ENCODE results near the gene TMEM151B. TPM values are rescaled to one million over a fixed set of nuclear protein-coding genes. Genes with fewer than 3 reads are reported as not detected.

TMEM151B gene
- total and polyA plus RNA-seq, 10 of the 15 experiments (the other 5 are each of a cell fraction or from before 2014, with no cell fraction given): 0.01 to 0.19 (median 0.05) TPM; not detected in 6

DNA sequence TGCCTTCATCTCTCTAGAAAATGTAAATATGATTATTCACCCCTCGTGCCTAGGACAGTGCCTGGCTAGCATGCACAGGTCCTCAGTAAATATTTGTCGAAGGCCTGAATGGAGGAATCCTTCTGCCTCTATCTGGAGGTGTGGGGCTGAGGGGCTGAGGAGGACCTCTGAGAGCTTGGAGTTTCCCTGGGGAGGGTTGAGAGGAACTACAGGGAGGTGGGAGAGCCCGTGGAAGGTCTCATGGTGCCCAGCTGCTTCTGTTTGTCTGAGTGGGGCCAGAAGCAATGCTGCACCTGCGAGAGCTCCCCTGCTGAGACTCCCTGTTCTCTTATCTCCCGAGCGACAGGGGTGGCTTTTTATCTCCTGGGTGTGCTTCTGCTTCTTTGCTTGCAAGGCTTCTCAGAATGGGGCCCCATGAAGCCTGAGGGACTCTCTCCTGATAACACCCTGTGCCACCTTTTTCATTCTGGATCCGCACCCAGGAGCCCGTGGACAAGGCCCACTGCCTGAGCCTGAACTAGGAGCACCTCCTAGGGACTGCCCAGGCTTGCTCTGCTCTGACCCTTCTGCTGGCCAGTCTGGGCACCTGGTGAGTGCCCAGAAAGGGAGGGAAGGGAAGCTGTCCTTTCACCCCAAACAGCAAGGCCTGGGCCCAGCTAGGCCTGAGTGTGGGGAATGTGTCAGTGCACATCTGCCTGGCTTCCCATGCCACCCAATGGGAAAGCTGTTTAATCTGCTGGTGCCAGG, 44.5 kb upstream of the TMEM151B start (continued):
- TF ChIP-seq, protein P1, sequence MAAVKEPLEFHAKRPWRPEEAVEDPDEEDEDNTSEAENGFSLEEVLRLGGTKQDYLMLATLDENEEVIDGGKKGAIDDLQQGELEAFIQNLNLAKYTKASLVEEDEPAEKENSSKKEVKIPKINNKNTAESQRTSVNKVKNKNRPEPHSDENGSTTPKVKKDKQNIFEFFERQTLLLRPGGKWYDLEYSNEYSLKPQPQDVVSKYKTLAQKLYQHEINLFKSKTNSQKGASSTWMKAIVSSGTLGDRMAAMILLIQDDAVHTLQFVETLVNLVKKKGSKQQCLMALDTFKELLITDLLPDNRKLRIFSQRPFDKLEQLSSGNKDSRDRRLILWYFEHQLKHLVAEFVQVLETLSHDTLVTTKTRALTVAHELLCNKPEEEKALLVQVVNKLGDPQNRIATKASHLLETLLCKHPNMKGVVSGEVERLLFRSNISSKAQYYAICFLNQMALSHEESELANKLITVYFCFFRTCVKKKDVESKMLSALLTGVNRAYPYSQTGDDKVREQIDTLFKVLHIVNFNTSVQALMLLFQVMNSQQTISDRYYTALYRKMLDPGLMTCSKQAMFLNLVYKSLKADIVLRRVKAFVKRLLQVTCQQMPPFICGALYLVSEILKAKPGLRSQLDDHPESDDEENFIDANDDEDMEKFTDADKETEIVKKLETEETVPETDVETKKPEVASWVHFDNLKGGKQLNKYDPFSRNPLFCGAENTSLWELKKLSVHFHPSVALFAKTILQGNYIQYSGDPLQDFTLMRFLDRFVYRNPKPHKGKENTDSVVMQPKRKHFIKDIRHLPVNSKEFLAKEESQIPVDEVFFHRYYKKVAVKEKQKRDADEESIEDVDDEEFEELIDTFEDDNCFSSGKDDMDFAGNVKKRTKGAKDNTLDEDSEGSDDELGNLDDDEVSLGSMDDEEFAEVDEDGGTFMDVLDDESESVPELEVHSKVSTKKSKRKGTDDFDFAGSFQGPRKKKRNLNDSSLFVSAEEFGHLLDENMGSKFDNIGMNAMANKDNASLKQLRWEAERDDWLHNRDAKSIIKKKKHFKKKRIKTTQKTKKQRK (IDR thresholded peaks at IDR 0.05; ENCODE audit: low read depth, low read length): no peak
- TF ChIP-seq SUZ12 (IDR thresholded peaks at IDR 0.05; ENCODE audit: unreplicated experiment) (no peak), CBX3 (IDR thresholded peaks at IDR 0.05; ENCODE audit: borderline replicate concordance, low read depth) (no peak), KLF5 (IDR thresholded peaks at IDR 0.05; ENCODE audit: partially characterized antibody) (no peak), CBFB (IDR thresholded peaks at IDR 0.05; ENCODE audit: low read depth) (no peak), PML (IDR thresholded peaks at IDR 0.05; ENCODE audit: low read length) (no peak), WRNIP1 (IDR thresholded peaks at IDR 0.05; ENCODE audit: borderline replicate concordance, low read depth, low read length) (no peak), MTA3 (IDR thresholded peaks at IDR 0.05; ENCODE audit: borderline replicate concordance, low read length) (no peak), ZNF384 (IDR thresholded peaks at IDR 0.05; ENCODE audit: borderline replicate concordance, low read depth, low read length) (no peak), ZNF687 (IDR thresholded peaks at IDR 0.05) (no peak), HDAC2 (IDR thresholded peaks at IDR 0.05) (no peak), JUND (IDR thresholded peaks at IDR 0.05; ENCODE audit: low read depth, low read length) (no peak), NR2F1 (conservative IDR thresholded peaks at IDR 0.05) (no peak)
- TF ChIP-seq, protein P2, sequence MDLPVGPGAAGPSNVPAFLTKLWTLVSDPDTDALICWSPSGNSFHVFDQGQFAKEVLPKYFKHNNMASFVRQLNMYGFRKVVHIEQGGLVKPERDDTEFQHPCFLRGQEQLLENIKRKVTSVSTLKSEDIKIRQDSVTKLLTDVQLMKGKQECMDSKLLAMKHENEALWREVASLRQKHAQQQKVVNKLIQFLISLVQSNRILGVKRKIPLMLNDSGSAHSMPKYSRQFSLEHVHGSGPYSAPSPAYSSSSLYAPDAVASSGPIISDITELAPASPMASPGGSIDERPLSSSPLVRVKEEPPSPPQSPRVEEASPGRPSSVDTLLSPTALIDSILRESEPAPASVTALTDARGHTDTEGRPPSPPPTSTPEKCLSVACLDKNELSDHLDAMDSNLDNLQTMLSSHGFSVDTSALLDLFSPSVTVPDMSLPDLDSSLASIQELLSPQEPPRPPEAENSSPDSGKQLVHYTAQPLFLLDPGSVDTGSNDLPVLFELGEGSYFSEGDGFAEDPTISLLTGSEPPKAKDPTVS (IDR thresholded peaks at IDR 0.05; ENCODE audit: low read depth, low read length): no peak
- TF ChIP-seq, protein P3, sequence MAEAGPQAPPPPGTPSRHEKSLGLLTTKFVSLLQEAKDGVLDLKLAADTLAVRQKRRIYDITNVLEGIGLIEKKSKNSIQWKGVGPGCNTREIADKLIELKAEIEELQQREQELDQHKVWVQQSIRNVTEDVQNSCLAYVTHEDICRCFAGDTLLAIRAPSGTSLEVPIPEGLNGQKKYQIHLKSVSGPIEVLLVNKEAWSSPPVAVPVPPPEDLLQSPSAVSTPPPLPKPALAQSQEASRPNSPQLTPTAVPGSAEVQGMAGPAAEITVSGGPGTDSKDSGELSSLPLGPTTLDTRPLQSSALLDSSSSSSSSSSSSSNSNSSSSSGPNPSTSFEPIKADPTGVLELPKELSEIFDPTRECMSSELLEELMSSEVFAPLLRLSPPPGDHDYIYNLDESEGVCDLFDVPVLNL (IDR thresholded peaks at IDR 0.05; ENCODE audit: low read depth, low read length): no peak
- TF ChIP-seq, protein P4, sequence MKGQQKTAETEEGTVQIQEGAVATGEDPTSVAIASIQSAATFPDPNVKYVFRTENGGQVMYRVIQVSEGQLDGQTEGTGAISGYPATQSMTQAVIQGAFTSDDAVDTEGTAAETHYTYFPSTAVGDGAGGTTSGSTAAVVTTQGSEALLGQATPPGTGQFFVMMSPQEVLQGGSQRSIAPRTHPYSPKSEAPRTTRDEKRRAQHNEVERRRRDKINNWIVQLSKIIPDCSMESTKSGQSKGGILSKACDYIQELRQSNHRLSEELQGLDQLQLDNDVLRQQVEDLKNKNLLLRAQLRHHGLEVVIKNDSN (IDR thresholded peaks at IDR 0.05; ENCODE audit: borderline replicate concordance, extremely low read length, insufficient read depth, low read depth, low read length): no peak

All from GM12878 (cell line).